DOHH2 (cell line): ENCODE results near the gene RIT2.

Source experiments
- CTCF ChIP-seq: fragments of 200-600 bp; sonication (generic); IDR thresholded peaks from one replicate; pipeline ENCODE4 v1.5.1; 2014; ENCODE audit warnings: antibody characterized with exemption, mild to moderate bottlenecking, low read depth, low read length; ENCODE audit not compliant: poor library complexity, severe bottlenecking
- EZH2phosphoT487 ChIP-seq: fragments of 200-600 bp; sonication (generic); IDR thresholded peaks from 2 replicates; pipeline ENCODE4 v1.6.1; 2017; ENCODE audit warnings: borderline replicate concordance, mild to moderate bottlenecking, antibody characterized with exemption, low read length, moderate library complexity, mixed read lengths

DNA sequence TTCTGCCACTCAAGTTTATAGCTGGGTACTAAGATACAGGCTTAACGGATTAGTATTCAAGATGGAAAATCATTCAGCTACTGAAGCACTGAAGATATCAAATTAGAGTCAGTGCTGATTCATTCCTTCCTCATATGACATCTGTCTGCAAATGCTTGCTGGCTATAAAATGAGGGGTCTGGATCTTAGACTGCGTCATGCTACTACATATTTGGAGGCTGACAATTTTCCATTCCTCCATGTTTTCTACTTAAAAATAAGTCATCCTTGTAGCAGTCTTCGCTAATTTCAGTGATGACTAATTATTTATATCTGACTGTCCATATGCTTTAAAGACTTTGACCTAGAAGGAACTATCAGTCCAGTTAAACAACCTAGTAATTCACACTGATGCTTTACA is 233.4 kb downstream of the RIT2 start:
- TF ChIP-seq CTCF (no peak), EZH2phosphoT487 (no peak)
